Neural cell (in vitro differentiated cells): ENCODE measurements around the gene PTX4.

ENCODE experiments used
- CTCF ChIP-seq: fragments of 450-650 bp; IDR thresholded peaks from 2 replicates; pipeline ENCODE4 v1.5.1; 2014; ENCODE audit warnings: antibody characterized with exemption, mild to moderate bottlenecking, moderate library complexity; ENCODE audit not compliant: poor library complexity, severe bottlenecking
- POLR2AphosphoS5 ChIP-seq: IDR thresholded peaks from 2 replicates; pipeline ENCODE4 v1.6.1; 2012
- REST ChIP-seq: IDR thresholded peaks from 2 replicates; pipeline ENCODE4 v1.6.1; 2012; ENCODE audit warnings: borderline replicate concordance
- SMC3 ChIP-seq: fragments of 450-650 bp; conservative IDR thresholded peaks from 2 replicates; pipeline ENCODE4 v1.6.1; 2014; ENCODE audit warnings: antibody characterized with exemption, mild to moderate bottlenecking, moderate library complexity; ENCODE audit not compliant: poor library complexity
- TAF1 ChIP-seq: IDR thresholded peaks from 2 replicates; pipeline ENCODE4 v1.6.1; 2012; ENCODE audit warnings: low read depth

DNA sequence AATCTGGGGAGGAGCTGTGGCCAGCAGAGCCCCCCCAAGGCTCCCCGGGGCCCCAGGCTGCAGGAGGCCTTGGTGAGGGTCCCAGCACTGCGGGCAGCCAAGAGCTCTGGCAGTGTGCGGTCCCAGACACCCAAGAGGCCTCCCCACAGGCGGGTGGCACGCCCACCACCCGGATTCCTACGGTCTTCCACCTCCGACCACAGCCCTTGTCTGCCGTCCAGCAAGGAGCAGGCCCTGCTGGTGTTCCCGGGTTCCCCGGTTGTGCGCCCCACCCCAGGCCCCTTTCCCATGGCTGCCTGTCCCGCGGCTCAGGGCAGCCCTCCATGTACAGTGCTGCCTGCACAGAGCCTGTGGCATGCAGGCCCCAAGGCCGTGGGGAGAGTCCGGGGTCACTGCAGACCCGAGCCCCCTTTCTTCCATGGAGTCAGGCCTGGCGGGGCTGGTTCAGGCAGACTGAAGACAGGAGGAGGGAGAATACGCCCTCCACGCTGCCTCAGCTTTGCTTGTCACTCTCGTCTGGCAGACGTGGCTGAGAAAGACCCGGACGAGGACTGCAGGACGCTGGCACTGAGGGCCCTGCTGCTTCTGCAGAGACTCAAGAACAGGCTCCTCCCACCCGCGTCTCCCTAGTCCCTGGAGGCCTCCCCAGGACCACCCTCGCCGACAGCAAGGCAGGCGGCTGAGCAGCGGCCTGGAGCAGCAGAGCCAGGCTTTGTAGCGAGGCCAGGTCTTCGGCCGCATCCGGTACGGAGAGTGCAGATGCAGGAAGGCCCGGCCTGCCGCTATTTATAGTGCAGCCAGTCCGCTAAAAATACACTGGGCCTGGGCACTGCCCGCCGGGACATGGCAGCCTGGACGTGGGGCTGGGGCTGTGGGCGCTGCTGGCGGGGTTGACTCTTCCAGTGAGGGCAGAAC lies 20.8 kb upstream of the PTX4 start:
- TF ChIP-seq CTCF (no peak), POLR2AphosphoS5 (no peak), SMC3 (no peak), REST (no peak), TAF1 (no peak)
